Cerebellar cortex (tissue), 1 donor: ENCODE results near the gene SLC35F4.

Experiments
- DNase-seq: peaks from one replicate; pipeline ENCODE4 v3.0.0-alpha.2; 2015; ENCODE audit warnings: low spot score

SLC35F4 gene

DNA sequence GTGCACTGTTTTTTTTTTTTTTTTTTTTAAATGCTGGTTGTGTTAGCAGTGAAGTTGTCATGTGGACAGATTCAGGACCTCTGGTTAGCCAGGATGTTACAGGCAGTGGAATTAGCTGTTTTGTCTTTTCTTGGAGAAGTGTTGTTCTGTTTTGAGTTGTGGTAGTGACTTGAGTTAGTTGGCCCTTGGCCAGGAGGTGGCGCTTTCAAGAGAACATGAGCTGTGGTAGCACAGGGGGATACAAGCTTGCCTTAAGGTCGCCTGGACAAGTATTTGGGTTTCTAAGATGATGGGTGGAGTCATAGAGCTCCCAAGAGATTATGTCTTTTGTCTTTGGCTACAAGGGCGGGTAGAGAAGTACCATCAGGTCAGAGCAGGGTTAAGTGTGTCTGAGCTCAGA lies 338.9 kb downstream of the SLC35F4 start:
- DNase-seq: no peak

GRCh38 chr14:57519043-57519442 lies 346.8 kb downstream of the SLC35F4 start:
- DNase-seq: no peak
